GM18870 (cell line): ENCODE data around the gene HOXC12.

Source experiments
- ATAC-seq: cut with Tn5 transposase; IDR thresholded peaks from one replicate; pipeline ENCODE4 v1.9.1; 2021; ENCODE audit warnings: moderate library complexity; ENCODE audit not compliant: unreplicated experiment

HOXC12 gene, protein sequence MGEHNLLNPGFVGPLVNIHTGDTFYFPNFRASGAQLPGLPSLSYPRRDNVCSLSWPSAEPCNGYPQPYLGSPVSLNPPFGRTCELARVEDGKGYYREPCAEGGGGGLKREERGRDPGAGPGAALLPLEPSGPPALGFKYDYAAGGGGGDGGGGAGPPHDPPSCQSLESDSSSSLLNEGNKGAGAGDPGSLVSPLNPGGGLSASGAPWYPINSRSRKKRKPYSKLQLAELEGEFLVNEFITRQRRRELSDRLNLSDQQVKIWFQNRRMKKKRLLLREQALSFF

DNA sequence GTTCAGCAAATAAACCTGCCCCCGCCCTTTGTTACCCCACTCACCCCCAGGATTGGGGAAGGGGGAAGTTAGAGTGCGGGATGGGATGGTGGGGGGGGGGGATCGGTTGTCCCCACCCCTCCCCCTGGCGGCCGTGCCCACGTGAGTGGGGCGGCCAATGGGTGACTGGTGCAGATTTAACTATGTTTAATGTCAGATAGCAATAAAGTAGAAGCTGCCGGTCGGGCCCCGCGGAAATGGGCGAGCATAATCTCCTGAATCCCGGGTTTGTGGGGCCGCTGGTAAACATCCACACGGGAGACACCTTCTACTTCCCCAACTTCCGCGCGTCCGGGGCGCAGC lies at the start of gene HOXC12:
TSS of gene HOXC12 (plus strand) at position 210 of the 342 bp plus-strand sequence. CDS start at position 237, 27 bp downstream.
- ATAC-seq, result no peak

DNA sequence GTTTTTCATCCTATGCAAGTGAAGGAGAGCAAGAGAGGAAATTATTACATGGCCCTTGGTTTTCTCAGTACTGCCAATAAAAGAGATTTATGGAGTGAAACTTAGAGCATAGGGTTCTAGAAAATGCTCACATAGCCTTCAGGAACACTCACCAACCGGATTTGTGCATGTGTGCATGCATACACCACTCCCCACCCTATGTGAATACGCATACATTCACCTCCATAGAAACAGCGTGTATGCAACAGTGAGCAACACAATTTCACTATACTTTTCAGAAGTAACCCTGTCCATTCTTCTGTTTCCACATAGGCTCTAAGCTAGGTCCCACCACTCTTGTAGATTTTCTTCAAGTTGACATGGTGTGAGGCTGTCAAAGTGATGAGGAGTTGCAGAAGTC lies 47.6 kb upstream of the HOXC12 start:
- ATAC-seq, result no peak

DNA sequence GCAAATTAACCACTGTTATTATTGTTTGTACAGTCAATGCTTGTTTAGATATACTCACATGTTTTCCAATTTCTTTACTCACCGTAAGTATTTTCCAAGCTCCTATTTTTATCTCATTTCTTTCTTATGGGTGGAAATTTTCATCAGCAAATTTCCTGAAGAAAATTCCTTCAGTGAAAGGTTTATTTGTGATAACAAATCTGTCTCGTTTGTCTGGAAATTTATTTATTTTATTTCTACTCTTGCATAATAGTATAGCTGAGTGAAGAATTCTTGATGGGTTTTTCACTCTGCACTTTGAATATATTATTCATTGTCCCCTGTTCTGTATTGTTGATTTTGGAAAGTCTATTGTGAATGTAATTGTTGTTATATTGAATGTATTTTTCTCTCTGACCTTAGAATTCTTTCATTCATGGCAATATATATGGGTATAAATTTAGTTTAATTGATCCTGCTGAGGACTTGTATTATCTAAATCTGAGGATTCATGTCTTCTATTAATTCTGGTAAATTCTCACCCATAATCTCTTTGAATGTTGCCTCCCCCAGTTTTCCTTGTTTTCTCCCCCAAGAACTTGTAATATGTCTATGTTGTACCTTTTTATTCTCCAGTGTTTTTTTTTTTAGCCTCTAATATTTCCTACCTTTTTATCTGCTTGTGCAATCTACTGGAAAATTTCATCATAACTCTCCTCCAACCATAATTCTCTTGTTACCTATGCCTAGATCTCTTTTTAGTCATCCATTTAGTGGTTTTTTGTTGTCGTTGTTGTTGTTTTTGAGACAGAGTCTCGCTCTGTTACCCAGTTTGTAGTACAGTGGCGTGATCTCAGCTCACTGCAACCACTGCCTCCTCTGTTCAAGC lies 37.7 kb upstream of the HOXC12 start:
- no peak for ATAC-seq

DNA sequence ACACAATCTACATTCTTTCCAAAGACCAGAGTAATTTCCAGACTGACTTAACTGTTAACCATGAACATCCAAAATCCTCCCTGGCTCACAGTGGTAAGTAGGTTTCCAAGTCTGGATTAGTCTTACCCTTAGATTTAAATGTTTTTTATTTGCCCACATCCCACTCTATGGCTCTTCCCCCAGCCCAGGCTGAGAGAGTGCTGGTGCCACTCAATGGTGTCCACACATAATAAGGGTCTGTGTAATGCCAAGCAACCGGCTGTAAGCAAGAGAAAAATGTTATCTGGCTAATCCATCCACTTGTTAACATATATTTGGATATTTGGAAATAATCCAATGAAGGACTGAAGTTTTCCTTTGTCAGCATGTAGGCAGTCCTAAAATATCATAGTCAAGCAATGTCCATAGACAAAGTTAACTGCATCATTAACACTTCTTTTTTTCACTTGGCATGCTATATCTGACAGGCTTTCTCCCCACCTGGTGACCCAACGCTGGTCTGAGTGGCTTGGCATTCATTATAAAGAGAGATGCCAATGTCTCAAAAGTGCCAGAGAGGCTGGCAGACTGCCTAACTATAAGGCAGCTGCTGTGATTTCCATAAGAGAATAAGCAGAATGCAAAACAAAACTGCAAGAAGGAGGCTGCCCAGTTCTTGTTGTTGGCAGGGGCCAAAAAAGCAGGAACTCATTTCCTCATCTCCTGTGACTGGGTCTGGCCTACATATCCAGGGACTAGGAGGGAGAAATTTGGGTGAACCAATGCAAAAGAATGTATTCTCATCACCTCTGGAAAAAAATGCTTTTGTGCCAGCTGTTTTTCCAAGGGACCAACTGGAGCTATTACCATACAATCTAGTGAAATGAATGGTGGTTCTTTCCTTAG lies 29.9 kb upstream of the HOXC12 start:
- ATAC-seq, result no peak

DNA sequence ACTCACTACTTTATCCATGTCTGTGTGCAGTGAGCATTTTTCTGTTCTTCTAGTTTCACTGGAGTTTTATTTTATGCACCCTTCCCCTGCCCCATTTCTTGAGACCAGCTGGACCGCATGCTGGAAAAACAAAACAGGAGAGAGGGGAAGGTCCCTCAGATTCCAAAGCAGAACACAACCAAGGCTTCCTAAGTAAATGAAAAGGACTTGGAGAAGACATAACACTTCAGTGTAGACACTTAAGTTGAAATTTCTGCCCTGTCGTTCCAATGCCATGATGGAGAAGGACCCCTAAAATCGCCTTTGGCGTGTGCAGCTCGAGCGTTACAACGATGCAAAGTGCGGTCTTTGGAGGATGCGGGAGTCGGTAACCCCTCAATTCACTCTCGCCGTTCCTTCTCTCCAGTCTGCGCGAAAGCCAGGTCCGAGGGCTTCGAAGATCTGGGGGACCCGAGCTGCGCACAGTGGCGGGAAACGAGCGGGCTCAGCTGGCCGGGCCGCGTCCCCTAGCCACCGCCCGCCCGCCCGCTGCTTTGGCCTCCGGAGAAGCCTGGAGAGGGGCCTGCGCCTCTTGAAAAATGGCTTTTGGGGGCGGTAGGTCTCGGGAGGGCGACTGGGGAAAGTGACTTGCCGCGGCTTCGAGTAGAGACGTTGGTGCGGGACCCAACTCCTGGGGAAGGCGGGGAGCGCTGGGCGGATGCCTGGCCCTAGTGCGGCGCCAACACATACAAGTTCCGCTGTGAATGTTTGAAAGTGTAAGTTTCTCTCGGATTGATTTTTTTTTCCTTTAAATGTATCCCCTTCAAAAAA lies 27.3 kb upstream of the HOXC12 start:
- ATAC-seq, result no peak

DNA sequence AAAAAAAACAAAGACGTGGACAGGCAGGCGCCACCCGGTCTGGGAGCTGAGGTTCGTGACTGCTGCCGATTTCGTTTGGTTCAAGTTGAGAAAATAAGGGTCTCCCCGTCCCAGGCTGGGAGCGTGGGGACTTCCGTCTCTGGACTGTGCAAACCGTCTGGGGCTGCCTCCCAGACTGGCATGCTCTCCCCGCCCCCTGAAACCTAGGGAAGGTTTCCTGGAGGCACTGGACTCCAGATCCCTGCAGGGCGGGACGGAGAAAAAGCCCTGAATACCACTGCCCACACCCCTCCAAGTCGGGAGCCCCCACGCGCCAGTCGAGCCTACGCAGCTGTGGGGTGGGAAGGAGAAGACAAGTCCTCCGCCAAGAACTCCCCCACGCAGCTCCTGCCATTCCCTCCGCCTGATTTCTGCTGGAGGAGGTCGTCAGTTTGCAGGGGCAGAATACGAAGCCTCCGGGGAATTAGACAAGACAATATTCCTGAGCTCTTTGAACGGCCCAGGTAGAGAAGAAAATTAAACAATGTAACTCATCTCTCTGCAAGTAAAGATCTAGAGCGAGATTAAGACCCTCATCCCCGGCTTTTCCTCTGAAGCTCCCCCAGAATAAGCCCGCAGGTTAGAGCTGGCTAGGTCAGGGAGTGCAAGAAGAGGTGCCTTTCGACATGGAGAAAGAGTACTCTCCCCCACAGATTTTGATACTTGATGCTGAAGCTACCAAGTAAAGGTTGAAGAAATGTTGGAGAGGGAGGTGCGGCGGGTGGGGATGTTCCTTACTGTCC lies 26.5 kb upstream of the HOXC12 start:
- ATAC-seq, result no peak

DNA sequence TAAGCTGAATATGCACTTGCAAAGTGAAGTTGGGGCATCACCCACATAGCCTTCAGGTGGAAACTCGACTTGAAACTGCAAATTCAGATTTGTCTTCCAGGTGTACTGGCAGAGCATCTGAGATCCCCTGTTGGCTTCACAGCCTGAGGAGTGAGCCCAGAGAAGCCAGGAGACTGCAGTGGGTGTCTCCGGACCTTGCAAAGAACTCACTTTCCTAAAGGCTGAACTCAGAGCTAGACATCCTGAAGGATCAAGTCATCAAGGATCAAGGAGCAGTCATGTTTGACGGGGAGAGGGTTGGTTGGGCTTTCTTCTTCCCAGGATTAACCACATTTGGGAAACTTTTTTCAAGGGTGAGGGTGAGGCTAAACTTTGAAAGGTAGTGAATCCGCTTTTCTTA lies 25.2 kb upstream of the HOXC12 start:
- no peak for ATAC-seq

DNA sequence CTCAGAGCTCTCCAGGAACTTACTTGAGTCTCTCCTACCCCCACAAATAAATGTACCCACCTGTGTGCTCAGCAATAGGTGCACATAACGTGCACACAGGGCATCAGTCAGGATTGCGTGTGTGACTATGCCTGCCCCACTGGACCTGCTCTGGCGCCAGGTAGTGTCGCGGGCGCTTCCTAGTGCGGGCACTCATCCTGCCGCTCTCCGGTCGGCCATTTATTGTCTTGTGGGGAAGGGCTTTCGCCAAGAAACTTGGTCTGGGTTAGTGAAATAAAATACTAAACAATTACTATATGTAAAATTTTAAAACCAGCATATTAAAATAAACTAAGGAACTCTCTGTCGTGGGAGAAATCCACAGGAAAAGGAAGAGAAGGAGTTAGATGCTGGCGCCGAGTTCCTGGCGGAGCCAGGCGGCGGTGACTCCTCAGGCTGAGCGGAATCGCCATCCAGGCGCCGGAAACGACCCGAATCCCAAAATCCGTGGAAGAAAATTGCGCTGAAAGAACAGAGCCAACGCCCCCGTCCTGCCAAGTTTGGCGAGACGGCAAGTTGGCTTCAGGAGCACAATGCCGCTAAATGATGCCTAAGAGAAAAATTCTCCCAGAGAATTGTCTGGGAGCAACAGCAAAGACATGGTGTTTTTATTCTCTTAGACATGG lies 24.0 kb upstream of the HOXC12 start:
- no peak for ATAC-seq

DNA sequence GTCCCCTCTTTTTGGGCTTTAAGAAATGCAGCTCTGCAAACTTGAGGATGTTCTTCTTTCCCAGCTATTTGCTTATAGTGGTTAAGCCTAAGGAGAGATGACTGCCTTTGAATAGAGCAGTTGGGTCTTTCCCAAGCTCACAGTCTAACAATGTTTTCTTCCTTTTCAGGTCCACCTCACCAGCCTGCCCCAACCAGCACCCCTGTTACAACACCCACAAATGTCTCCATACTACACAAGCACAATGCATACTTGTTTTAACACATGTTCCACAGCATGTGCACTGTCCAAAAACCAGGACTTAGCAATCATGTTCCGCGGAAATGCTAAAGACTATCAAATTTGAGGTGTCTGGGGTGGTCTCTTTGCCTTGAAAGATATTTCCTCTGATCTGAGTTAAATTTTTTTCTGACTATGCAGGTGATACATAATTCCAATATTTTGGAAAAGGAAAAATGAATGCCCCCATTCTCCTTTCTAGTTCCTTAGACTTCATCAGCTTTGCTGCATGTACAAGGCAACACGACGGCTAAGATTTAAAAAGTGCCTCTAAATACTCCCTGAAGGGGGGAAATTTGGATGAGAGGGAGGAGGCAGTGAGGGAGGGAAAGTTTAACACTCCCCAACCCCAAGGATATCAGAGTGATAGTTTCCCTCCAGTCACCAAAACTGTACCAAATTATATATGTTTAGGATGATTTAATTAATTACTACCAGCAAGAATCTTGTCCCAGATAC lies 22.7 kb upstream of the HOXC12 start:
- no peak for ATAC-seq

DNA sequence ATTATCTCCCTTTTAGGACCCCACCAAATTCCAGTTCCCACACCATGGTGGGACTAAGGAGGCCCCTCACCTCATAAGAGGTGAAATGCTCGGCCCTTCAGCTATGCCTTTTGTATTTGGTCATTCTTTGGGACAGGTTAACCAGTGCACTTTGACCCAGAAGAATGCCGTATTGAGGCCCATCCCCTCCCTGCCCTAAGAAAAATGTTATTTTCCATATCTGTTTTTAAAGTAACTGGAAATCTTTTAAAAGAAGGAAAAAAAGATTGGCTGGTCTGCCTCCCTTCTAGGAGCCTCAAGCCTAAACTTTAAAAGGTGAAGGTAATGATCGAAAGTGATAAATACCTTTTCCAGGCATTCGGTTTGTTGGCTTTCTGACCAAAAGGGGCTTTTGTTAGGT lies 21.8 kb upstream of the HOXC12 start:
- no peak for ATAC-seq

DNA sequence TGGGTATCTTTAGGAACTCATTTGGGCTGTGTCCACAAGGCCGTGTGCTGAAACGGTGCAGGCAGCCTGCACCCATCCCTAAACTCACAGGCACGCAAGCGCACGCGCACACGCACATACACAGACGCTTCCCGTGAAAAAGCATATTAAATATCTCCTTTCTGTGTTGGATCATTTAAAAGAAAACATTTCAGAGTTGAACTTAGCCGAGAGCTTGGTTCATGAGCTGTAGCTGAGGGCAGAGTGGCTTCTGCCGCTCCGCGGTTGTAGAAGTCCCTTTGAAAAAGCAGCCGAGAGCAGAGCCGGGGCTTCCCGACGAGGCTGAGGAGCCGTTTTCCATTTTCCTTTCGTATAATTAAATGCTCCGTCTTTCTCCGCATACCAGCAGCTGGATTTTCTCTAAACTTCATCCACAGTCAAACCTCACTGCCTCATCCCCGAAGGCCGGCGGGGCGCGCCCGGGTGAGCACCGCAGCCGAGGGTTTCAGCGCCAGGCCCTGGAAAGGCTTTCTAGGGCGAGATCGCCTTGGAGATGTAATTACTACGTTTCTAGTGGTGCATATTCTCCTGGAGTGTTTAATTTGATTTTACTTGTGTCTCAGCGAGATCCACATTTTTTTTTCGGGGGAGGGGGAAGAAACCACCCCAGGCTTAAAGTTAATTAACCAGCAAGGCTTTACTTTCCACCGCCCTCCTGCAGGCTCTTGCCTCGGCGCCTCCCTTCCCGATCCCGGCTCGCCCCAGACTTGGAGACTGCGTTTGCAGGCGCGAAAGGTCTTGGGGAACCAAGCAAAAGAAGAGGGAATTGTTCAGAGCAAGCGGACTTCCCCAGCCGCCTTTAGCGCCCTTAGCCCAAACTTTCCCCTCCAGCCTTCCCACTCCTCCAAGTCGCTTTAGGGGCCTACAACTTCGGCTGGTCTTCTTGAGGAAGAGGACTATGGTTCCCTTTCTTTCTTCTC lies 19.0 kb upstream of the HOXC12 start:
- ATAC-seq, result no peak

DNA sequence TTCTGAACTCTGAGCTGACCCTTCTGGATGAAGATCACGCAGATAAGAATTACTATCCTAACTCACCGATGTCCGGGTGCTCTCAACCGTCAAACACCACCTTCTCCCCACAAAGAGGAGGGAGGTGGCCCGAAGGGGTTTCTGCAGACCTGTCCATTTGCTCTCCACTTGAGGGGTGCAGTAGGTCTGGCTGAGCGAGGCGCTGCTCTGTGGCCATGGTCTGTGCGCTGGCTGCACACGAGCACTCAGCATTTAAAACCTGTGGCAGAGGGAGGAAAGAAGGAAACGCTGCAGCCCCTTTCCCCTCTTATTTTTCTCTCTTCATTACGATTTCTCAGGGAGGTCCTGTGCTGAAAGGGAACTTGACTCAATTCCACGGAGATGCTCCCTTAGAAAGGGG lies 17.6 kb upstream of the HOXC12 start:
- ATAC-seq, result no peak

DNA sequence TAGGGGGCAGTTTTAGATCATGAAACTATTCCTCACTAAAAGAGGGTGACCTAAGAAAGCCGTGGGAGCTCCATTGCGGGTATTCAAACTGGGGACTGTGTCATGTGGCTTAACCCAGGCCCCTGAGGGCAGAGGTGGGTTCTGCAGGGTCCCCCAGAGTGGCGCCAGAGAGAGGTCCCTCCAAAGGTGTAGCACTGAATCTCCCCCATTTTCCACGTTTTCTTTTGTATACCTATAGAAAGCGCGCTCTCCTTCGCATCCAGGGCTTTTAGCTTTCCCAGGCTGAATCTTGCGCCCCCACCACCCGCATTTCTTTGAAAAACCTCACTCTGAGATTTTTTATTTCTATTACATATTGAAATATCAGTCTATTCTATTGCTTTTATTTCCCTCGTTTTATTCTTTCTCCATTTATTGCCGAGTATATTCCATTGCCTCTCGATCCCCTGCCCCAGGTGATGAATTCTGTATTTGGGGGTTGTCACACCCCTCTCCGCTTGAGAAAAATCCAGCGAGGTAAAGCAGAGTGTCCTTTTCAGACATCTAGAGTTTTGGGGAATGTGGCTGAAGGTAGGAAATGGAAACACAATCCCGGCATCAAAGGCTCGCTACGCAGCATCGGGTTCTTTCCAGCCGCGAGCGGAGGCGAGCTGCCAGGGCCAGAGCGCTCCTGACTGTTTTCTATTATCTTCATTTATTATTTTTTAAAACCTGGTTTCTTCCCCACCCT lies 16.9 kb upstream of the HOXC12 start:
- ATAC-seq, result no peak

DNA sequence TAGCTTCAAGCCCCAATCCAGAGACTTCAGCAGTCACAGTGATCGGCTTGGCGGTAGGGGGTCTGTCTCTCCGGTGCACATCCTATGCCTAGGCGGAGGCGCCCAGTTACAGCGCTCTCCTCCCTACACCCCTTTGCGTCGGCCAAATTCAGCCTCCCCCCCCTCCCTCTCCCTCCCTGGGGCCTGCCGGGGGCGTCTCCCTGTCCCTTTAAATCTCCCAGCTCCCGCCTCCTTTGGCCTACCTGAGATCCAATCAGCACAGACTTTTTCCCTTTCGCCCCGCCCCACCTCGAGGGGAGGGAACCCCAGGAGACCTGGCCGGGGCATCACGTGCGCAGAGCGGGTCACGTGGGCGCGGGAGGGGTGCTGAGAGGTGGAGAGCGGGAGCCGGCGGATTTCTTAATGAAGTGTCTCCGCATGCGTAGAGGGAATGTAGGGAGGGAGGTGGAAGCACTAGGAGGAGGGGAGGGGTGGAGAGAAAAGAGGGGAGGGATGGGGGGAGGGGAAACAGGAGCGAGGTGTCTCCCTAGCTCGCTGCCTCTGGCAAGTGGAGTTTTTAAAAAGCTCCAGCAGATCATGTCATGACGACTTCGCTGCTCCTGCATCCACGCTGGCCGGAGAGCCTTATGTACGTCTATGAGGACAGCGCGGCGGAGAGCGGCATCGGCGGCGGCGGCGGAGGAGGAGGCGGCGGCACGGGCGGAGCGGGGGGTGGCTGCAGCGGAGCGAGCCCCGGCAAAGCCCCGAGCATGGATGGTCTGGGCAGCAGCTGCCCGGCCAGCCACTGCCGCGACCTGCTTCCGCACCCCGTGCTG lies 16.2 kb upstream of the HOXC12 start, which contains the start of gene HOXC13:
TSS of gene HOXC13 (plus strand) at position 506 of the 815 bp plus-strand sequence. CDS start at position 582, 76 bp downstream.
- no peak for ATAC-seq

DNA sequence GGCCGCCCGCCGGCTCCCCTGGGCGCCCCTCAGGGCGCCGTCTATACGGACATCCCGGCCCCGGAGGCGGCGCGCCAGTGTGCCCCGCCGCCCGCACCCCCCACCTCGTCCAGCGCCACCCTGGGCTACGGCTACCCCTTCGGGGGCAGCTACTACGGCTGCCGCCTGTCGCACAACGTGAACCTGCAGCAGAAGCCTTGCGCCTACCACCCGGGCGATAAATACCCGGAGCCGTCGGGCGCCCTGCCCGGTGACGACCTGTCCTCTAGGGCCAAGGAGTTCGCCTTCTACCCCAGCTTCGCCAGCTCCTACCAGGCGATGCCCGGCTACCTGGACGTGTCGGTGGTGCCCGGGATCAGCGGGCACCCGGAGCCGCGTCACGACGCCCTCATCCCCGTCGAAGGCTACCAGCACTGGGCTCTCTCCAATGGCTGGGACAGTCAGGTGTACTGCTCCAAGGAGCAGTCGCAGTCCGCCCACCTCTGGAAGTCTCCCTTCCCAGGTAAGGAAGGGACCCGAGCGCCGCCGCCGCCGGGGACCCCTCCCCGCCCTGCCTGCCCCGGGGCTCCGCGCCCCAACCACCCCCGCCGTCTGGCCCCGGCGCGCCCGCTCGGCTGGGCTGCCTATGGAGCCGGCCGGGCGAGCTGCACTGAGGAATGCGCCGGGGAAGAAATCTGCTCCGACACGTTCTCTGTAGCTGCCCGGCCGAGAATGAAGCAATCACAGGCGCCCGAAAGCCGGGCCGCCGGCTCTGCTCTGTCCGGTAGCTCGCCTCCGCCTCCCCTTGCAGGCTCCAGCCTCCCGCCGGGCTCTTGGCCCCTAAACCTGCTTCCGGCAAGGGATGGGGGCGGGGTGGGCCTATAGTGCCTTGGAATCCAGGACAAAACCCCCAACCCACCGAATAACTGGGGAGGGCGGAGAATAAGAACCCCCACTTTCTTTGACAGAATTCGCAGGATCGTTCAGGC lies 15.3 kb upstream of the HOXC12 start:
- ATAC-seq, result no peak
